ENCODE measurements around the gene TMPRSS4. TPM values are rescaled to one million over a fixed set of nuclear protein-coding genes. Genes with fewer than 3 reads are reported as not detected.

Gene TMPRSS4
- polyA plus RNA-seq, 3 donors, result not detected

DNA sequence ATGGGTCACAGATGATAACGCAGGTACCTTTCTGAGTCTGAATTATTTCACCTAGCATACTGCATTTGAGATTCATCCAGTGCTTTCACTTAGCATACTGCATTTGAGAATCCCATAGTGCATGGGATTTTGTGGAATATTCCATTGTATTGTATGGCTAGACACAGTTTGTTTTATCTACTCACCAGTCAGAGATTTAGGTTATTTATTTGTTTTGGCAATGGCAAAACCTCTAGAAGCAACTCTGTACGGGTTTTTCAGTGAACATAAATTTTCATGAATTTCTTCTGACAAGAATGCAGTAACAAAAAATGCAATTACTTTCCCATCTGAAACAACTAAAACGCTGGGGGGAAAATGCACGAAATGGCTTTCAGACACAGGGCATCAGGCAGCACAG, 51.4 kb downstream of the TMPRSS4 start:
- 80% methylated on average over 1 of the region's 4 CpGs for WGBS (ENCODE audit: insufficient coverage)
- Histone ChIP-seq H3K4me1 (ENCODE audit: control insufficient read depth in 1 of 2, insufficient read depth in 2 of 2, low read length in 2 of 2) (peaks cover 21 to 26% of the 10 kb centered on the region in 2 donors), H3K27ac (ENCODE audit: low read depth in 1 of 2, low read length in 2 of 2) (peak overlapping the region; percentile 10 to 30), H2AFZ (ENCODE audit: insufficient read depth, low read depth, low read length, poor library complexity, severe bottlenecking) (peak overlapping the region; percentile 48), H3K4me3 (replicated peaks in 1 of 3; ENCODE audit: low read depth in 2 of 3, low read length in 3 of 3) (no peak overlapping the region), H3K9me3 (replicated peaks in 1 of 2; ENCODE audit: control insufficient read depth in 1 of 2, insufficient read depth in 1 of 2, low read length in 2 of 2) (no peaks in the 10 kb centered on the region), H3K36me3 (replicated peaks in 1 of 2; ENCODE audit: control insufficient read depth in 1 of 2, insufficient read depth in 2 of 2, low read length in 2 of 2) (no peaks in the 10 kb centered on the region), H3K9ac (ENCODE audit: insufficient read depth, low read length, poor library complexity, severe bottlenecking) (no peak overlapping the region), H3K4me2 (replicated peaks; ENCODE audit: extremely low read depth, low read length, poor library complexity, severe bottlenecking) (peak overlapping the region; percentile 30), H3K79me2 (ENCODE audit: insufficient read depth, low read length) (no peaks in the 10 kb centered on the region), H4K20me1 (ENCODE audit: insufficient read depth, low read length) (no peaks in the 10 kb centered on the region), H3K27me3 (ENCODE audit: control insufficient read depth in 2 of 2, insufficient read depth in 2 of 2, low read length in 2 of 2) (no peaks in the 10 kb centered on the region)
- Mint-ChIP-seq H3K36me3 (no peaks in the 10 kb centered on the region), H3K27ac (peak overlapping the region in 3 of 7 donors; percentile 63 to 92 (median 80)), H3K9me3 (peaks cover 0 to 3% (median 0%) of the 10 kb centered on the region in 7 donors), H3K4me3 (peak overlapping the region in 1 of 2 donors; percentile 63), H3K27me3 (ENCODE audit: low read depth in 3 of 3) (peaks cover 1 to 7% (median 5%) of the 10 kb centered on the region in 3 donors), H3K4me1 (peaks cover 29% of the 10 kb centered on the region)
- DNase-seq, result no peak
- intact Hi-C loops (cut with micrococcal nuclease), result no loop called here
- TF ChIP-seq, protein P1, sequence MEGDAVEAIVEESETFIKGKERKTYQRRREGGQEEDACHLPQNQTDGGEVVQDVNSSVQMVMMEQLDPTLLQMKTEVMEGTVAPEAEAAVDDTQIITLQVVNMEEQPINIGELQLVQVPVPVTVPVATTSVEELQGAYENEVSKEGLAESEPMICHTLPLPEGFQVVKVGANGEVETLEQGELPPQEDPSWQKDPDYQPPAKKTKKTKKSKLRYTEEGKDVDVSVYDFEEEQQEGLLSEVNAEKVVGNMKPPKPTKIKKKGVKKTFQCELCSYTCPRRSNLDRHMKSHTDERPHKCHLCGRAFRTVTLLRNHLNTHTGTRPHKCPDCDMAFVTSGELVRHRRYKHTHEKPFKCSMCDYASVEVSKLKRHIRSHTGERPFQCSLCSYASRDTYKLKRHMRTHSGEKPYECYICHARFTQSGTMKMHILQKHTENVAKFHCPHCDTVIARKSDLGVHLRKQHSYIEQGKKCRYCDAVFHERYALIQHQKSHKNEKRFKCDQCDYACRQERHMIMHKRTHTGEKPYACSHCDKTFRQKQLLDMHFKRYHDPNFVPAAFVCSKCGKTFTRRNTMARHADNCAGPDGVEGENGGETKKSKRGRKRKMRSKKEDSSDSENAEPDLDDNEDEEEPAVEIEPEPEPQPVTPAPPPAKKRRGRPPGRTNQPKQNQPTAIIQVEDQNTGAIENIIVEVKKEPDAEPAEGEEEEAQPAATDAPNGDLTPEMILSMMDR (IDR thresholded peaks at IDR 0.05), result no peak

- peak overlapping the region in 6 of 7 donors; percentile 61 to 92 (median 82) for H3K27ac Mint-ChIP-seq
- TF ChIP-seq, protein P1 (IDR thresholded peaks at IDR 0.05), result no peak
- Histone ChIP-seq H3K27ac (ENCODE audit: low read depth in 1 of 2, low read length in 2 of 2) (peak overlapping the region; percentile 10 to 30), H3K79me2 (ENCODE audit: insufficient read depth, low read length) (no peaks in the 10 kb centered on the region), H3K4me2 (replicated peaks; ENCODE audit: extremely low read depth, low read length, poor library complexity, severe bottlenecking) (peak overlapping the region; percentile 30), H4K20me1 (ENCODE audit: insufficient read depth, low read length) (no peaks in the 10 kb centered on the region), H3K36me3 (replicated peaks in 1 of 2; ENCODE audit: control insufficient read depth in 1 of 2, insufficient read depth in 2 of 2, low read length in 2 of 2) (no peaks in the 10 kb centered on the region), H2AFZ (ENCODE audit: insufficient read depth, low read depth, low read length, poor library complexity, severe bottlenecking) (peak overlapping the region; percentile 48), H3K9me3 (replicated peaks in 1 of 2; ENCODE audit: control insufficient read depth in 1 of 2, insufficient read depth in 1 of 2, low read length in 2 of 2) (no peaks in the 10 kb centered on the region), H3K4me1 (ENCODE audit: control insufficient read depth in 1 of 2, insufficient read depth in 2 of 2, low read length in 2 of 2) (peaks cover 21 to 26% of the 10 kb centered on the region in 2 donors), H3K4me3 (replicated peaks in 1 of 3; ENCODE audit: low read depth in 2 of 3, low read length in 3 of 3) (no peak overlapping the region), H3K27me3 (ENCODE audit: control insufficient read depth in 2 of 2, insufficient read depth in 2 of 2, low read length in 2 of 2) (no peaks in the 10 kb centered on the region), H3K9ac (ENCODE audit: insufficient read depth, low read length, poor library complexity, severe bottlenecking) (no peak overlapping the region)
- peak; percentile 45 to 66 (median 60) for DNase-seq
- H3K9me3 Mint-ChIP-seq, result peaks cover 0 to 3% (median 0%) of the 10 kb centered on the region in 7 donors
- H3K27me3 Mint-ChIP-seq (ENCODE audit: low read depth in 3 of 3), result peaks cover 1 to 7% (median 5%) of the 10 kb centered on the region in 3 donors
- peak overlapping the region; percentile 32 to 63 for H3K4me3 Mint-ChIP-seq
- intact Hi-C loops (cut with micrococcal nuclease), result no loop called here
- no peaks in the 10 kb centered on the region for H3K36me3 Mint-ChIP-seq
- peaks cover 29% of the 10 kb centered on the region for H3K4me1 Mint-ChIP-seq
- WGBS (ENCODE audit: insufficient coverage), result 93% methylated on average over 5 of the region's 11 CpGs
Observed at GRCh38 chr11:118128721-118129470, 52.0 kb downstream of the TMPRSS4 start.

Measured in CD14-positive monocyte (primary cell).